Measurements from ENCODE around the gene ADRA2B.
"Not testable (repeated sequence)": the region's sequence is repeated elsewhere in the genome, so short reads cannot be mapped to it uniquely, and the experiment has no call there.

Gene ADRA2B

DNA sequence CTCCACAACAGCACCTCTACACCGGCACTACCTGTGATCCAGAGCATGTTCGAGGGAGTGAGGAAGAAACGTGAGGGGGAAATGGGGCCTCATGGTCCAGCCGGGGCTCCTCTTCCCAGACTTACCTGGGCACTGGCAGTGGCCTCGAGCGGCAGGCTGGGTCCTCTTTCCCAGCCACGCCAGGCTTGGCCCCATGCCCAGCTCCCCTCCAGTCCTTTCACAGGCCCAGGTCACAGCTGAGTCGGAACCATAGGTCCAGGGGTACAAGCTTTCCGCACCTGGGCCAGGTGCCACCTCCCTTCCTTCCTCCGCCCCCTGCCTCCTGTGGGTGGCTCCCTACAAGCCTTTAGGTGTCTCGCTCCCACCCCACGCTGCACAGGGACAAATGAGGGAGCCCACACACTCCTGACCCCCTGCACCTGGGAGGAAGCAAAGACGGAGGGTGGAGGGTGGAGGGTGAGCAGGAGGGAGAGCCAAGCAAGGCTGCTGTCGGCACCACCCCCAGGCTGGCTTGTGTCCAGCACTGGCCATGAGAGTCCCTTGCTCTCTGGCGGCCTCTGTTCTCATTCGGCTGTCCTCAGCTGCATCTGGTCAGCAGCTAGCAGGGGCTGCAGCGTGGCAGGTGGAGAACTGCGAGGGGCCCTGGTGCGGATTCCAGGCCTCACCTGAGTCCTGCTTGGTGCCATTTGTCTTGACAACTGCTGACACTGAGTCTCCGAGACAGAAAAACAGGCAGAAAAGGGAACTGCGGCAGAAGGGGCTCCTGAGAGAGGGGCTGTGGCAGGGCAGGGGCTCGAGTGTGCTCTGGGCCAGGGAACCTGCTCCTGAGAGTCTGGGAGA lies 26.8 kb downstream of the ADRA2B start:
- DNase-seq (ENCODE audit: low spot score): peak; percentile 46

DNA sequence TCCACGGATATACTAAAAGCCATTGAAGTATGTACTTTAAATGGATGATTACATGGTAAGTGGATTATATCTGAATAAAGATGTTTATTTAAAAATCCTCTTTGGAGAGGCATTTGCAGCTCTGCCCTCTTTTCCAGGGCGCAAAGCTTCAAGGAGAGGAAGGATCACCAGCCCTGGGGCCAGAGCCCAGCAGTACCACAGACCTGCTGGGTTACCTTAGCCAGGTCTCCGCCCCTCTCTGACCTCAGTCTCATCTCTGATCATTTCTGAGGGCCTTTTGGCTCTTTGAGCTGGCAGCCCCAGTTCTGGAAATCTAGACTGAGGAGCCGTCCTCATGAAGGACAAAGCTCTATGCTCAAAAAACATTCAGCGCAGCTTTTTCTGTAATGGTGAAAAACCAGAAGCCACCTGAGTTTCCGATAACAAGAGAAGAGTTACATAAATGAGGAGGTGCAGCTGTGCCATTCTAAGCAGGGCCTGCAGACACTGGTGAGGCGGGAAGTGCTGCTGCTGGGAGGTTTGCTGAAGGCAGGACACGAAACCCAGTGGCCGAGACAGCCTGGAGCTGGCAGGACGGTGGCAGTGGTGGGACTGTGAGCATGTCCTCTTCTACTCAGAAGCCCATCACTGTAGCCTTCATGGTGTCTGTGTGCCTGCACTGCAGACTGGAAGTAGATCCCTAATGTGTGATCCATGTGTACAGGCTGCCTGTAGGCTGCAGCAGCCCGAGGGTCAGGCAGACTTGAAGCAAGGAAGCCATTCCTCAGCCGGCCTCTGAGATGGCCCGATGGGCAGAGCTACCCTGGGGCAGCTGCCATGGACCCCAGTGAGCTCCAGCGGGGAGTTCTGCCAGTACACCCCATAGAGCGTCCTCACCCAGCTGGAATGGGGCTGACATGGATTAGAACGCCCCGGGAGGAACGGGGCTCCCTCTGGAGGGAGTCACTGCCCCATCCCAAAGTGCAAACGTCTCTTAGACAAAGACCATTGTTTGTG lies 27.7 kb downstream of the ADRA2B start:
- peak; percentile 46 for DNase-seq (ENCODE audit: low spot score)

DNA sequence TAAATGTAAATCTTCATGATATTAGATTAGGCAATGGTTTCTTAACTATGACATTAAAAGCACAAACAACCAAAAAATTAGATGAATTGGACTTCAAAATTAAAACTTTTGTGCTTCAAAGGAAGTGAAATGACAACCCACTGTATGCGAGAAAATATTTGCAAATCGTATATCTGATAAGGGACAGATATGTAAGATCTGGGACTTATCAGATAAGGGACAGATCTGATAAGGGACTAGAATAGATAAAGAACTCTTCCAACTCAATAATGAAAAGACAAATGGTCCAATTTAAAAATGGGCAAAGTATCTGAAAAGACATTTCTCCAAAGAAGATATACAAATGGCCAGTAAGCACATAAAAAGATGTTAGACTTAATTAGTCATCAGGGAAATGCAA lies 29.2 kb downstream of the ADRA2B start:
- DNase-seq (ENCODE audit: low spot score): no peak

DNA sequence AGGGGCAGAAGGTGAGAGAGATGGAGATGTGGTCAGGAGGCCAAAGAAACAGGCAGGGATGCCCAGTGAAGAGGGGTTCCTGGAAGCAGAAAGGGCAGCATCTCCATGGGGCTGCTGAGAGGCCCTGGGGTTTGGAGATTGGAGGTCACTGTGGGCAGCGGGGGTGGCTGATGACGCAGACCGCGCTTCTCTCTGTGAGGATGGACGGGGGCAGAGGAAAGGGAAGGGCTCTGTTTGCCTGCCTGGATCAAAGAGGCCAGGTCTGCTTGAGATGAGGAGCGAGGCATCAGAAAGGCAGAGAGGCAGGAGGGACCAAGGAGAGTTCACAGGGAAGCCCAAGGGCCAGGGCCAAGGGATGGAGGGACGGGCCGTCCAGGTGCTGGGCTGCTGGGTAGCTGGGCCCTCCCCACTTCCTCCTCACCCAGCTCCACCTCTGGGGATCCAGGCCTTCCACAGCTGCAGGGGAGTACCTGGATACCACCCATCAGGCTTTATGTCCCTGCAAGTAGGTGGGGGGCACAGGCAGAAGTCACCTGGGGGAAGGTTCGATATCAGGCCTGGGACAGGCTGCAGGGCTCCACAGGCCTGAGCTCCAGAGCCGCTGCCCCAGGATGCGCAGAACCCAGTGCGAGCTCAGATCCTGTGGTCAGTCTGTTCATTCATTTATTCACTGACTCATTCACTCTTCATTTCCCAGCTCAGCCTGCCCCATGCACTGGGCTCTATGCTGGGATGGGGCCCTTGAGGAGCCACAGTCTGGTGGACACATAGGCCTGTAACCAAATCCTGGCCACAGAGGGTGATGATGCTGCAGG lies 30.6 kb downstream of the ADRA2B start:
- DNase-seq (ENCODE audit: low spot score): peak; percentile 55

DNA sequence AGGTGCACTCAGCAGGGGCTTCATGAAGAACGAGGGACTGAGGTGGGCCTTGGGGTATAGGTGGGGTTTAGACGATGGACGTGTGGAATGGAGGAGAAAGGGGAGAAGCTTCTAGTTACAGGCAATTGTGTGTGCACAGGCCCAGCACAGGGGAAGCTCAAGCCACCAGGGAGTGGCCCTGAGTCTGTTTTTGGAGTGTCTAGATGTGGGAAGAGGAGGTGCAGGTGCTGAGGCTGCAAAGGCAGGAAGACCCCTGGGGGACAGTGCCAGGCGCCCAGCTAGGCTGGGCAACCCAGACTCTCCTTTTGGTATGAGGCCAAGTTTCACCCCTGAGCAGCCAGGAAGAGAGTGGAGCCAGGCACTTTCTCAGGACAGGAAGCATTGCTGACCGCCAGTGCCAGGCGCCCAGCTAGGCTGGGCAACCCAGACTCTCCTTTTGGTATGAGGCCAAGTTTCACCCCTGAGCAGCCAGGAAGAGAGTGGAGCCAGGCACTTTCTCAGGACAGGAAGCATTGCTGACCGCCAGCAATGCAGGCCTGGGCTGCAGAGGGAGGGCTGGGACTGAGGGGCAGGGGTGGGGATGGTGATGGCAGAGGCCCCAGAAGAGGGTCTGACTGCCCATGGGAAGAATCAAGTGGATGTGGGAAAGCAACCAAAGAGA lies 31.4 kb downstream of the ADRA2B start:
- DNase-seq (ENCODE audit: low spot score): peak; percentile 22

DNA sequence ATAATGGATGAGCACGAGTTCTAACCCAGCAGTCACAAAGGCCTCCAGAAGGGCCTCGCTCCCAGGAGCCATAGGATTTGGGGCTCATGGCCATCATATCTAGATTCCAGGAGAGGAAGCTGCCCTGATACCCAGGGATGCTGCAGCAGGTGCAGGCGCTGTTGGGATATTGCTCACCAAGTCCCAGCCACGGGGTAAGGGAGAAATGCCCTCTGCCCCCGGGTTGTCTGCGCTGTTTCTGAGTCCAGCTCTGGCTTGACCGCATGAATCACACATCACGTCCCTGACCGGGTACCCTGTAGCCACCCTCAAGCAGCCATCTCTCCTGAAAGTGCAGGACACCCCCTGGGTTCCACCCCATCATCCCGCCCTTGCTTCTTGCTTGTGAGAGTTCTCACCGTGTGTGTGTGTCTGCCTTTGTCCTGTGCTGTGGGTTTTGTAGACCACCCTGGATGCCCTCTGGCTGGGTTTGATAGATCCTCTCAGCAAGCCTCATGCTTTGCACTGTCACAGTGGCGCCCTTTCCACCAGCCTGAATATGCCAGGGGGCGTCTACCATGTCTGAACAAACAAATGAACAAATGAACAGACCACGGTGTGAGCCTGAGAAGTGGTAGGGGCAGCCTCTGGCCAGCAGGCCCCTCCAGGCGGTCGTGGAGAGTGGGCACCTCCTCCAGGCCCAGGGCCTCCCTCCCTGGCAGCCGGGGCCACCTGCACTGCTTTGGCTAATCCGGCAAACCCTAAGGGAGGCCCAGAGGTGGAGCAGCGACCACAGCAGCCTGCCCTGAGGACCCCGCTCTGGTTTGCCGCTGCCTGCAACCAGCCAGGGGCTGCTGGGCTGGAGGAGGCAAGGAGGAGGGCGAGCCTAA lies 32.1 kb downstream of the ADRA2B start:
- peak; percentile 53 for DNase-seq (ENCODE audit: low spot score)

DNA sequence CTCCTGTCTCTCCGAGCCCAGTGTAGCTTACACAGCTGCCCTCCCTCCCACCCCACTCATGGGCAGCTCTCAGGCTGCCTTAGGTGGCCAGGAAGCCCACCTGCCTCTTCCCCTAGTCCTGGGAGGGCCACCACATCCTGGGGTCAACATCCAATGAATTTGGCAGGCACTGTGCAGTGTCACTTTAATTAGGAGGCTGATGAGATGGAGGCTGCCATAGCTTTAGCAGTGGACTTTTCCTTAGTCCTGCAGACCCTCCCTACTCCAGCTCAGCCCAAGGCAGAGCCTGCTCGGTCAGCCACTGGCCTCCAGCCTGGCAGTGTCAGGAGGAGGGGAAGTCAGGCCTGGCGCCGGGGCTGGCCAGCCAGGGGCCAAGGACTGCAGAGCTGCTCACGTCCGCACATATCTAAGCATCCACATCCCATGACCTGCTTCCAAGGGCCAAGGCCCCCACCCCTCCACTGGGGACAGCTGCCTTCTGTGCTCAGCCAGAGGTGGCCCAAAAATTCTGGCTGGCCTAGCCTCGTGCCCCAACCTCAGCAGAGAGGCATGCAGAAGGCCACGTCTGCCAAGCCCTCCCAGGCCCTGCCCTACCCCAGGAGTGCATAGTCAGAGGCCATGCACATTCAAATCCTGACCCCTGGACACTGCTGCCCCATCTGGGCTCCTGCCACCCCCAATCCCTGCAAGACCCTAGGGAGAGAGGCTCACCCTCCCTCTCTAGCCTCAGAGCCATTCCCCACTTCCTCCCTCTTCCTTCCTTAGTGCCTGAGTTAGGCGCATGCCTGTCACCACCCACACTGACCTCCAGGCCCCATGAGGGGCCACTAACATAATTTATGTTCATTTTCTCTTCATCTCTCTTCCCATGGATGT lies 33.1 kb downstream of the ADRA2B start:
- peak; percentile 51 for DNase-seq (ENCODE audit: low spot score)

DNA sequence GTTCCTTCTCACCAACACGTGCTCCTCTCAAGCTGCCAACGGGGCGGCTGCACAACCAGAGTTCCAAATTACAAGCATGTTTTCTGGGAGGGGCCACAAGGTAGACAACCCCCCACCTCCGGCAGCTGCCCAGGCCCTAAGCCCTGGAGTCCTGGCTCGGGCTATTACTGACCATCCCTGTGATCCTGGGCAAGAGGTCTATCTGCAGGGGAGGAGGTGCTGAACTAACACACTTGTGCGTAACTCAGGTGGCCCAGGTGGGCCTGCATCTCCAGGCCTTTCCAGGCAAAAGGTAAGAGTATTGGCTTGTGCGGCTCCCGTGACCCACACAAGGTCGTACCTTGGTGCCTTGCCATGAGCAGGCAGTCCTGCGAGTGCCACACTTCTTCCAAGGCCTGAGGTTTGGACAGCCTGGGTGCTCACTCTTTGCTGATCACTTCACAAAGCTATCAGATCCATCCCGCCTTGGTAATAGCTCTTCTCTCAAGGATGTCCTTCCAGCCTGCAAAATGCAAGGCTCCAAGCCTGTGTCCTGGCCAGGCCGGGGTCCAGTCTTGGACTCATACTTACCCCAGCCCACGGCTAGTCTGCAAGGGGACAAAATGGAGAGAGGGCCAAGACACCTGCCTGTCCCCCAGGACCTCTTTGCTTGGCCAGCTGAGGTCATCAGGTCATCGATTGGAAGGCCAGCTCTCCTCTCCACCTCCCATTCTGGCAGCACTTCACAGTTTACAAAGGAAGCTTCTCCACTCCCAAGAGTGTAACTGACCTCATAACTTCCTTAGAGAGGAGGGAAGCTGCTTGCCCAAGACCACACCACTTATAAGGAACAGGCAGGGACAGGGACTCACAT lies 33.9 kb downstream of the ADRA2B start:
- peak; percentile 38 for DNase-seq (ENCODE audit: low spot score)

DNA sequence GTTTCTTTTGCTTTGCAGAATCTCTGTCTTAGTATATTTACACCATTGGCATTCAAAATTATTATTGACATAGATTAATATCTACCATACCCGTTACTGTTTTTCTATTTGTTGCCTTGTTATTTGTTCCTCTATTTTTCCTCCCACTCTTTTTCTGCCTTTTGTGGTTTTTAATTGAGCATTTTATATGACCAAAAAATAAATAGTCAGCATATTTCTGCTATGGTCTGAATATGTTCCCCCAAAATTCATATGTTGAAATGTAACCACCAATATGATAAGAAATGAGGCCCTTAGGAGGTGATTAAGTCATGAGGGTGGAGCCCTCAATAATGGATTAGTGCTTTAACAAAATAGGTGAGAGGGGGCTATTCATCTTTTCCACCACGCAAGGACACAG lies 35.3 kb downstream of the ADRA2B start:
- DNase-seq (ENCODE audit: low spot score): no peak

DNA sequence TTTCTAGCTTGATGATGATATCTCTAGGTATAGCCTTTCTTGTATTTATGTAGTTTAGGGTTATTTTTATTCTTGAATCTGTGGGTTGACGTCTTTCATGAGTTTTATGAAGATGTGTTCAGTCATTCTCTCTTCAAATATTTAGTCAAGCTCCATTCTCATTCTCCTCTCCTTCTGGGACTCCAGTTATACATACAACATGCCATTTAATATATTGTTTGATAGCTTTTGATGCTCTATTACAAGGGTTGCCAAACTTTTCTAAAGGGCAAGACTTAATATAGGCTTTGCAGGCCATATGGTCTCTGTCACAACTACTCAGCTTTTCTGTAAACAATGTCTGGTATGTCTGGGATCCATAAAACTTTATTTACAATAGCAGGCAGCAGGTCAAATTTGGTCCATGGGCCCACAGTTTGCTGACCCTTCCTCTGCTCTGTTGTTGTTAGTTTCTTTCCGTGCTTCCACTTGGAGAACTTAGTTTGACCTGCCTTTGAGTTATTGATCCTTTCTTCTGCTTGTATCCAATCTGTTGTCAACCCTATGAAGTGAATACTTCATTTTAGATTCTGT lies 41.1 kb downstream of the ADRA2B start:
- DNase-seq (ENCODE audit: low spot score): no peak

DNA sequence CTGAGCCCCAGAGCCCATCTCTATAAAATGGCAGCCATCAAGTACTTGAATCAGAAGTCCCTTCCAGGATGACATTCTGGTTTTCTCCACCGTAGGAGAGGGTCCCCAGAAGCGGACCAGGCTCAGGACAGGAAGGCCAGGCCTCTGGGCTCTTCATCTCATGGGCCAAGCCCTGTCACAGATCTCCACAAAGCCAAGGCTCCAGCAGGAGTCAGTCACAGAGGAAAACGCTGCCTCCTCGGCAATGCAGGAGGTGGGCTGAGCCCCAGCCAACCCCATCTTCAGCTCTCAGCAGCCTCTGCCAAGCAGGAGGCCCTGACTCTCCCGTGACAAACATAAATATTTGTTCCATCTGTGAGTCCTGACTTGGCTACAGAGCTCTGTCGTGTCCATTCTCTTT lies 42.2 kb downstream of the ADRA2B start:
- no peak for DNase-seq (ENCODE audit: low spot score)

DNA sequence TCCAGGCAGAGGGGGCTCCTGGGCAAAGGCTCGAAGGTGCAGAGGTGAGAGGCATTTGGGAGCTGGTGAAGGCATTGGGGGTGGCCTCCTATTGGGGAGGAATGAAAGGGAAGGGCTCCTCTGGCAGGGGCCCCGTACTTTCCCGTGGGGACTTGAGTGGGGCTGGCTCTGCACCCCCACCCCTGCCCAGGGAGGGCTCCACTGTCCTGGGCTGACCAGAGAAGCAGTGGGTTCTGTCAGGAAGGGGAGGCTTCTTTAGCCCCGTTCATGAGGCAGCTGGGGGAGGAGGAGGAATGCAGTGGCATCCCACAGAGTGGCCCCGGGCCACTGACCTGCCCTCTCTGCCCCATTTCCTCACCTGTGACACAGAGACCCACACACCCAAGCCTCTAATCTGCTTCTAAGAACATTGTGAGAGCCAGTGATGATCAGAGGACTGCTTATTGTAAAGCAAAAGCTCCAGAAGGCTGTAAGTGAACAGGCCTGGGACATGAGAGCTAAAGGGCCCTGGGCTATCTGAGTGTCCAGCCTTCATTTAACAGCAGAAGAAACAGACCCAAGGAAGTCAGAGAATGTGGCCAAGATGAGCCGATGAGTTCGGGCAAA lies 43.1 kb downstream of the ADRA2B start:
- DNase-seq (ENCODE audit: low spot score): no peak

DNA sequence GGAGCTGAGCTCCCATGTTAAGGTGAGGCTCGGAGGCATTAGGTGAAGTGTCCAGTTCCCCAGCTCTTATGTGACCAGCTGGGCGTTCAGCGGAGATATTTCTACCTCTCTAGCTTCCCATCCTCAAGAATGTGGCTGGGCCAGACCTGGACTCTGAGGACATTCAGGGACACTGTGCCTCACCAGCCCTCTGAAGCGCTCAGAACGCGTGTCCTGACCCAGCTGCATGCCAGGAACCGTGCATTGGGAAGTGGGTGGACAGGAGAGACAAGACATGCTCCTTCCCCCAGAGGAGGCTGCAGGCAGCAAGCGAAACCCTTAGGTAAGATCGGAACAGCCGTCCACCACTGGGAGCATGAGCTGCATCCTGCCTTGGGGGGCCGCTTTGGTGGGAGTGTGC lies 43.6 kb downstream of the ADRA2B start:
- DNase-seq (ENCODE audit: low spot score): no peak

DNA sequence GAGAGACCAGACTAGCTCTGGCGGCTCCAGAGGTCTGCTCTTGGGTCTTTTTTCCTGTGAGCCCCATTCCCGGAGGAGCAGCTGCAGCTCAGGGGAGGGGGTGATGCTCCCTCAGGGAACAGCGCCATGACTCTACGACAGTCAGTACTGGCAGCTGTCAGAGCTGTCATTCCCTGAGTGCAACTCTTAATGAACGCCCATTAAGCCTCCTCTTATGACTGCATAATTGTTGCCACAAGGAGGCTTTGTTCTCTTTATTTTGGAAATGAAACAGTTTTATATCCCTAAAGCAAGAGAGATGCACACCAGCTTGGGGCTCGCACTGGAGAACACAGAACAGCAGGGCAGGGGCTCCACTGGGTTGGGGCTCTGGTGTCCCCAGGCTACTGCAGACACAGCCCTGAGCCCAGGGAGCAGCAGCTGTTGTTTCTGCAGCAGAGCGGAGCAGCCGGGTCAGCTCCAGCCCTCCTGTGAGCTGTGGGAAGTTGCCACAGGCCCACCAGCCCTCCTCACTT lies 44.3 kb downstream of the ADRA2B start:
- DNase-seq (ENCODE audit: low spot score): not testable (repeated sequence)

DNA sequence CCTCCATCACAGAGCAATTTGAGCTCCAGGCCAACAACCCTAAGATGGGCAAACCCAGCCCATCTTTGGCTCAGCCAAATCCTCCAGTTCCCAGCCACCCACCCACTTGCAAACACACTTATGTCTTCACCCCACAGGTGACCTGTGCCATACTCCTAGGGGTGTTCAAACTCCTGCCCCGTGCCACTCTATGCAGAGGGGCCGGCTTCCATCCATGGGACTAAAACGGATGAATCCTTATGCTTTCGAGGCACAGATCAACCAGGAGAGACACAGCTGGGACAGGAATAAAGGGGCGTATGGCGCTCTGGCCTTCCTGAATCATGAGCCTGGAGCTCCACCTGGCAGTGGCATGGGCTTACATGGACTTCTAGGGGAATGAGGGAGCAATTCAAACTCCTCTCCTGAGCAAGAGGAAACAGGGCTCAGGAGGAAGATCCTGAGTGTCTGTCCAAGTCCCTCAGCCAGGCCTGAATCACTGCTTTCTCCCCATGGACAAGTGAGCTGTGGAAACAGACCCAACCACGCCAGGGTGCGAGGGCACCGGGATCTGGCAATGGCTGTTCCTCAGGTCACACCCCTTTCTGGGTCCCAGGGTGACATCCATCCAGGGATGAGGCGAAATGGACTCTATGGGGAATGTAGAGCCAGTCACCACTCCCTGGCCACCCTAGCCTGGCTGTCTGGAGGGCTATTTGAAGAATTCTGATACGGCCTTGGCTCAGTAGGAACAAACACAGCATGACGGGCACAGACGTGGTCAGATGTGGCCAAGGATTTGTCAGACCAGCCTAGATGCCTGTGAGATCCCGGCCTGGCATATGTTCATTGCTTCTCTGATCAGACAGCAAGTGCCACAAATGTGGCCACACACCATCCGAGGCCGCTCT lies 45.0 kb downstream of the ADRA2B start:
- DNase-seq (ENCODE audit: low spot score): not testable (repeated sequence)

DNA sequence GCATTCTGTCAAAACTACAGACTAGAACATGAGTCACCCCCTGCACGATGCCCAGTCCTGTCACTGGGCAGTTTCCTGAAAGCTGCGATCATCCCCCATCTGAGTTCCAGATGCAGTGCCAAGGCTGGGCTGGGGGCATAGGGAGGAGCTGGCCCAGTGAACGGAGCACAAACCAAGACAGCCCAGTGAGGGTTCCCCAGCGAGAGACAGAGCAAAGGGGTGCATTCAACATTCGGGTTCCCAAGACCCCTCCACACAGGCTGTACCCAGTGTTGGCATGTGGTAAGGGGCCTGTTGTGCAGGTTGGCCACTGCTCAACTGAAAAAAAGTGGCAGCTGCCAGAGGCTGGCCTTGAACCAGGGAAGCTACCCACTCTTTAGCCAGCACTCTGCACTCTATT lies 46.0 kb downstream of the ADRA2B start:
- not testable (repeated sequence) for DNase-seq (ENCODE audit: low spot score)

All from left forelimb (tissue), 1 donor.